Measurements from ENCODE around the gene WDR36.

GRCh38 chr5:111063709-111064322, 28.3 kb upstream of the WDR36 start:
- TF ChIP-seq, protein P1, sequence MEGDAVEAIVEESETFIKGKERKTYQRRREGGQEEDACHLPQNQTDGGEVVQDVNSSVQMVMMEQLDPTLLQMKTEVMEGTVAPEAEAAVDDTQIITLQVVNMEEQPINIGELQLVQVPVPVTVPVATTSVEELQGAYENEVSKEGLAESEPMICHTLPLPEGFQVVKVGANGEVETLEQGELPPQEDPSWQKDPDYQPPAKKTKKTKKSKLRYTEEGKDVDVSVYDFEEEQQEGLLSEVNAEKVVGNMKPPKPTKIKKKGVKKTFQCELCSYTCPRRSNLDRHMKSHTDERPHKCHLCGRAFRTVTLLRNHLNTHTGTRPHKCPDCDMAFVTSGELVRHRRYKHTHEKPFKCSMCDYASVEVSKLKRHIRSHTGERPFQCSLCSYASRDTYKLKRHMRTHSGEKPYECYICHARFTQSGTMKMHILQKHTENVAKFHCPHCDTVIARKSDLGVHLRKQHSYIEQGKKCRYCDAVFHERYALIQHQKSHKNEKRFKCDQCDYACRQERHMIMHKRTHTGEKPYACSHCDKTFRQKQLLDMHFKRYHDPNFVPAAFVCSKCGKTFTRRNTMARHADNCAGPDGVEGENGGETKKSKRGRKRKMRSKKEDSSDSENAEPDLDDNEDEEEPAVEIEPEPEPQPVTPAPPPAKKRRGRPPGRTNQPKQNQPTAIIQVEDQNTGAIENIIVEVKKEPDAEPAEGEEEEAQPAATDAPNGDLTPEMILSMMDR (conservative IDR thresholded peaks at IDR 0.05; ENCODE audit: low read length) = peak; percentile 57
- TF ChIP-seq EZH2phosphoT487 (IDR thresholded peaks at IDR 0.05; ENCODE audit: borderline replicate concordance) = no peak

All from Loucy (cell line).